Stimulated activated naive B cell treated with anti-CD40 and anti-IgM and Interleukin-4, amounts not matched to agents 10 μg/mL and 1 μg/mL and 100 μg/mL, for 72 hours (primary cell): ENCODE data around the gene GTF2H3.

Experiments used
- ATAC-seq, 2 donors: fragments of 150-1000 bp; cut with Tn5 transposase; replicated peaks; 2 replicates each; pipeline ENCODE4 v1.10.0; 2021; ENCODE audit warnings: moderate library complexity in 1 of 2
- DNase-seq: peaks from one replicate; pipeline ENCODE4 v3.0.0; 2021
- H3K27ac Mint-ChIP-seq: one replicate; pipeline ENCODE4 v1.8.0; 2022; ENCODE audit warnings: mild to moderate bottlenecking, mixed read lengths
- H3K27me3 Mint-ChIP-seq, 2 donors: one replicate each; pipeline ENCODE4 v1.8.0; 2022; ENCODE audit warnings: mixed read lengths in 2 of 2
- H3K36me3 Mint-ChIP-seq, 2 donors: one replicate each; pipeline ENCODE4 v1.8.0; 2022; ENCODE audit warnings: mixed read lengths in 2 of 2, mild to moderate bottlenecking in 1 of 2
- H3K4me1 Mint-ChIP-seq, 2 donors: one replicate each; pipeline ENCODE4 v1.8.0; 2022; ENCODE audit warnings: mixed read lengths in 2 of 2, mild to moderate bottlenecking in 1 of 2
- H3K4me3 Mint-ChIP-seq, 2 donors: one replicate each; pipeline ENCODE4 v1.8.0; 2022; ENCODE audit warnings: mild to moderate bottlenecking in 2 of 2, mixed read lengths in 2 of 2, moderate library complexity in 1 of 2
- H3K9me3 Mint-ChIP-seq, 2 donors: one replicate each; pipeline ENCODE4 v1.8.0; 2022; ENCODE audit warnings: mixed read lengths in 2 of 2, mild to moderate bottlenecking in 1 of 2

The GTF2H3 gene

GRCh38 chr12:123705935-123706334, 72.3 kb downstream of the GTF2H3 start:
- Mint-ChIP-seq H3K4me3 (no peak overlapping the region), H3K36me3 (peaks cover 9 to 14% of the 10 kb centered on the region in 2 donors), H3K27me3 (no peaks in the 10 kb centered on the region), H3K27ac (peak overlapping the region; percentile 76), H3K9me3 (no peaks in the 10 kb centered on the region), H3K4me1 (peaks cover 2 to 3% of the 10 kb centered on the region in 2 donors)
- ATAC-seq, result no peak
- DNase-seq, result no peak

- H3K4me1 Mint-ChIP-seq, result peaks cover 6 to 9% of the 10 kb centered on the region in 2 donors
- ATAC-seq, result no peak
- no peak overlapping the region for H3K4me3 Mint-ChIP-seq
- H3K36me3 Mint-ChIP-seq, result peaks cover 5 to 6% of the 10 kb centered on the region in 2 donors
- no peak overlapping the region for H3K27ac Mint-ChIP-seq
- no peaks in the 10 kb centered on the region for H3K9me3 Mint-ChIP-seq
- no peak for DNase-seq
- no peaks in the 10 kb centered on the region for H3K27me3 Mint-ChIP-seq
Measured at GRCh38 chr12:123707466-123707865, 73.8 kb downstream of the GTF2H3 start.
